ENCODE data around the gene MRPL34. TPM values are rescaled to one million over a fixed set of nuclear protein-coding genes. Genes with fewer than 3 reads are reported as not detected.

Gene MRPL34
- total RNA-seq, 4 donors from 2014 or later: 91.1 to 97.2 (median 92.8) TPM

DNA sequence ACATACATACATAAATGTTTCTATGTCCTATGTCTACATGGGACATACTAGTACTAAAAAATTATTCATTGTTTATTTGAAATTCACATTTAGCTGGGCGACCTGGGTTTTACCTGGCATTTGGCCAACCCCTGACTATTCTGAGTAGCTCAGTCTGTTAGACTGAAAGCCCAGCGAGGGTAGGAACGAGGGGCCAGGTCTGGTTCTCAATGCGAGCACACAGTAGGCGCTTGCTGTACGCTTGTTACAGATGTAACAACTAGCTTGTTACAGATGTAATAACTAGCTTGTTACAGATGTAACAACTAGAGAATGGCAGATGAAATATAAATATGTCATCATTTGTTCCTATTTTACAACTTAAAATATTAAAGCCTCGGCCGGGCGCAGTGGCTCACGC lies 29.9 kb downstream of the MRPL34 start:
- H3K9me3 ChIP-seq: no peaks in the 10 kb centered on the region
- peak overlapping the region; percentile 80 to 98 (median 93) for H3K27ac ChIP-seq
- peak overlapping the region in 2 of 4 donors; percentile 57 to 92 for H3K4me3 ChIP-seq
- H3K27me3 ChIP-seq: peaks cover 0 to 15% (median 0%) of the 10 kb centered on the region in 4 donors
- DNase-seq: no peak
- no peak for TF ChIP-seq POLR2A (IDR thresholded peaks at IDR 0.05)
- TF ChIP-seq, protein P1, sequence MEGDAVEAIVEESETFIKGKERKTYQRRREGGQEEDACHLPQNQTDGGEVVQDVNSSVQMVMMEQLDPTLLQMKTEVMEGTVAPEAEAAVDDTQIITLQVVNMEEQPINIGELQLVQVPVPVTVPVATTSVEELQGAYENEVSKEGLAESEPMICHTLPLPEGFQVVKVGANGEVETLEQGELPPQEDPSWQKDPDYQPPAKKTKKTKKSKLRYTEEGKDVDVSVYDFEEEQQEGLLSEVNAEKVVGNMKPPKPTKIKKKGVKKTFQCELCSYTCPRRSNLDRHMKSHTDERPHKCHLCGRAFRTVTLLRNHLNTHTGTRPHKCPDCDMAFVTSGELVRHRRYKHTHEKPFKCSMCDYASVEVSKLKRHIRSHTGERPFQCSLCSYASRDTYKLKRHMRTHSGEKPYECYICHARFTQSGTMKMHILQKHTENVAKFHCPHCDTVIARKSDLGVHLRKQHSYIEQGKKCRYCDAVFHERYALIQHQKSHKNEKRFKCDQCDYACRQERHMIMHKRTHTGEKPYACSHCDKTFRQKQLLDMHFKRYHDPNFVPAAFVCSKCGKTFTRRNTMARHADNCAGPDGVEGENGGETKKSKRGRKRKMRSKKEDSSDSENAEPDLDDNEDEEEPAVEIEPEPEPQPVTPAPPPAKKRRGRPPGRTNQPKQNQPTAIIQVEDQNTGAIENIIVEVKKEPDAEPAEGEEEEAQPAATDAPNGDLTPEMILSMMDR (IDR thresholded peaks at IDR 0.05): no peak
- intact Hi-C loops (cut with DNase I): no loop called here
- H3K4me1 ChIP-seq: peaks cover 35 to 68% (median 38%) of the 10 kb centered on the region in 3 donors
- 32 to 62% methylated on average over 4 to 10 of the region's 10 CpGs for WGBS, 2 donors
- H3K36me3 ChIP-seq: peaks cover 0 to 17% (median 0%) of the 10 kb centered on the region in 3 donors

- H3K27me3 ChIP-seq: peaks cover 0 to 4% (median 0%) of the 10 kb centered on the region in 4 donors
- intact Hi-C loops (cut with DNase I): no loop called here
- WGBS, 2 donors: 0 to 1% methylated on average over 17 to 27 of the region's 41 CpGs
- H3K27ac ChIP-seq: peak within 1 kb of the TSS; percentile 87 to 98 (median 96)
- TF ChIP-seq, protein P1 (IDR thresholded peaks at IDR 0.05): no peak
- peak in 1 of 4 donors; percentile 40 for TF ChIP-seq POLR2A (IDR thresholded peaks at IDR 0.05)
- H3K9me3 ChIP-seq: no peaks in the 10 kb centered on the region
- peak within 1 kb of the TSS; percentile 57 to 89 (median 77) for H3K4me3 ChIP-seq
- H3K36me3 ChIP-seq: peaks cover 0 to 27% (median 0%) of the 10 kb centered on the region in 3 donors
- peak; percentile 92 for DNase-seq
- peaks cover 35 to 76% (median 38%) of the 10 kb centered on the region in 3 donors for H3K4me1 ChIP-seq
Measured at GRCh38 chr19:17336872-17337674, 31.4 kb downstream of the MRPL34 start, which contains the start of gene GTPBP3. GTPBP3 (plus strand) TSS chr19:17337553; CDS start chr19:17337612, 59 bp downstream.

DNA sequence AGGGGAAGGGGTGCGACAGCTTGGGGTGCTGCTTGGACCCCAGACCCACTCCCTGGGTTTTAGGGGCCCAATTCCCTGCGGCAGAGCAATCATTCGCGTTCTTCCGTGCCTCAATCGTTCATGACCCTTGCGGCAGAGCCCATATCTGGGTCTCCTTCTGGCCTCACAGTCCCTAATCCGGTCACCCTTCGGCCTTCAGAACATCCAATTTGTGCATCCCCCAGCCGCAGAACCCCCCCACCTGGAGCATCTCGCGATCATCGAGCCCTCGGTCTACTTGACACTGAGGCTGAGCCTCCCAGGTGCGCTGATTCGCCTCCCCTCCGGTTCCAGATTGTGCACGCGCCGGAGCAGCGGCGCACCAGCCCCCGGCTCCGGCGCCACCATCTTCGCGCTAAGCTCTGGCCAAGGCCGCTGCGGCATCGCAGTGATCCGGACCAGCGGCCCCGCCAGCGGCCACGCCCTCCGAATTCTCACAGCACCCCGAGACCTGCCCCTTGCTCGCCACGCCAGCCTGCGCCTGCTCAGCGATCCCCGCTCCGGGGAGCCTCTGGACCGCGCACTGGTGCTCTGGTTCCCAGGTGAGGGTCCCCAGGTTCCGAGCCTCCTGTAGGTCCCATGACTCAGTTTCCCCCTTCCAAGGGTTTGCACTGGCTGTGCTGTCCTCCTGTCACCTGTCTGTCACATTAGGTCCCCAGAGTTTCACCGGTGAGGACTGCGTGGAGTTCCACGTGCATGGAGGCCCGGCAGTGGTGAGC lies 32.2 kb downstream of the MRPL34 start:
- 2 to 3% methylated on average over 6 to 15 of the region's 50 CpGs for WGBS, 2 donors
- H3K27me3 ChIP-seq: no peaks in the 10 kb centered on the region
- peaks cover 0 to 24% (median 0%) of the 10 kb centered on the region in 3 donors for H3K36me3 ChIP-seq
- peak overlapping the region; percentile 57 to 89 (median 77) for H3K4me3 ChIP-seq
- peak overlapping the region; percentile 87 to 98 (median 96) for H3K27ac ChIP-seq
- H3K9me3 ChIP-seq: no peaks in the 10 kb centered on the region
- TF ChIP-seq, protein P1 (IDR thresholded peaks at IDR 0.05): no peak
- TF ChIP-seq POLR2A (IDR thresholded peaks at IDR 0.05): no peak
- intact Hi-C loops (cut with DNase I): no loop called here
- H3K4me1 ChIP-seq: peaks cover 35 to 75% (median 37%) of the 10 kb centered on the region in 3 donors
- DNase-seq: no peak

DNA sequence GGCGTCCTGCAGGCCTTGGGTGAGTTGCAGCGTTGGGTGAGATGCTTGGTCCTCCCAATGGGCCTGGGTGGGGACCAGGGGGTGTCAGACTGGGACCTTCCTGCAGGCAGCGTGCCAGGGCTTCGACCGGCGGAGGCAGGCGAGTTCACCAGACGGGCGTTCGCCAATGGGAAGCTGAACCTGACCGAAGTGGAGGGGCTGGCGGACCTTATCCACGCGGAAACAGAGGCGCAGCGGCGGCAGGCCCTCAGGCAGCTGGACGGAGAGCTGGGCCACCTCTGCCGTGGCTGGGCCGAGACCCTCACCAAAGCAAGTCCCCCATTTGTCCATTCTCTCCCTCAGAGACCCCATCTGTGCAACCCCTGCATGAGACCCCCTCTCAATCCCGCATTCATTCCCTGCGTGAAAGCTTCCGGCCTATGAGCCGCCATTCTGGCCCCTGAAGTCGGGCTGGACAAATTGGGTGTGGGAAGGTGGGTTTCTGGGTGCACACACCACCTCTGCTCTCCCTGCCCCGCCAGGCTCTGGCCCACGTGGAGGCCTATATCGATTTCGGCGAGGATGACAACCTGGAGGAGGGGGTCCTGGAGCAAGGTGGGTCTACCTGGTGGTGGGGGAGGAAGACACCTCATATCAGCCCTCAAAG lies 32.9 kb downstream of the MRPL34 start:
- no peak for DNase-seq
- H3K36me3 ChIP-seq: peaks cover 0 to 21% (median 0%) of the 10 kb centered on the region in 3 donors
- H3K9me3 ChIP-seq: no peaks in the 10 kb centered on the region
- no peaks in the 10 kb centered on the region for H3K27me3 ChIP-seq
- H3K4me1 ChIP-seq: peaks cover 30 to 68% (median 33%) of the 10 kb centered on the region in 3 donors
- intact Hi-C loops (cut with DNase I): no loop called here
- peak overlapping the region in 3 of 4 donors; percentile 87 to 98 (median 96) for H3K27ac ChIP-seq
- WGBS, 2 donors: 83 to 90% methylated on average over 4 to 20 of the region's 30 CpGs
- TF ChIP-seq, protein P1 (IDR thresholded peaks at IDR 0.05): no peak
- TF ChIP-seq POLR2A (IDR thresholded peaks at IDR 0.05): no peak
- H3K4me3 ChIP-seq: peak overlapping the region; percentile 57 to 89 (median 77)

All from esophagus squamous epithelium (tissue), 5 donors.